Activated CD4-positive, alpha-beta T cell treated with anti-CD3 and anti-CD28 coated beads for 48 hours (primary cell): Measurements from ENCODE around the gene GPC6.
"Not testable (repeated sequence)": the region's sequence is repeated elsewhere in the genome, so short reads cannot be mapped to it uniquely, and the experiment has no call there.

ENCODE experiments used
- DNase-seq: peaks from one replicate; pipeline ENCODE4 v3.0.0-alpha.2; 2020

Gene GPC6

DNA sequence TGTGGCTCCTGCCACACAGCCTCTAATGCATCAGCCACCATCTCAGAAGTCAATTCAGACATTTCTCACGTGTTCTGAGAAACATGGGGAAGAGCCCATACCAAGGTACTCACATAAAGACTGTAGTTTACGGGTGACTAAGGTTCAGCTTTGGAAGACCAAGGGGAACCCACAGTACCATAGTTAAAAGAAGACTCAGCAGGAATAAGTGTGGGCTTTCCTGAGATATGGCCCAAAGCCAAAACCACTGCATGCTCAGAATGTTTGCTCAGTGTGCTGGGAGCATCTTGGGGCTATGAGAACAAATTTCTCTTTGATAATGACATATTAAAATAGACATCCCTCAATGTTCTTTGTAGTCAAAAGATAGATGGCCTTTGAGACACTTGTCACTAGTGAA, 969.1 kb downstream of the GPC6 start:
- no peak for DNase-seq

DNA sequence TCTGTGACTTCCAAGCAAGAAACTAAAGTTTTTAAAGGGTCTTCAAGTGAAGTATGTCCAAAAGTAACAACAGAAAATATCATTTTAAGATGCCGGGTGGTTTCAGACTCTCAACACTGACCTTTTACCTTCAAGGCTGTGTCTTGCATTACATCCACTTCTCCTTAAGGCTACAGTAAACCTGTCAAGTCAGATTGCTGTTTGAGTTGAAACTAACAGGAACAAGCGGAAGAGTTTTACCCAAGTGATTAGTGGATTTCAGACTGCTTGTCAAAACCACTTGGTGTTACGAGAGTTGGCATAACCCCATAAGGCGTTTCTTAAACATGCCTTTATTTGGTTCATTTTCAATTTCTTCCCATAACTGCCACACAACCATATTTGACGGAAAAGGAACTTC, 969.8 kb downstream of the GPC6 start:
- no peak for DNase-seq

DNA sequence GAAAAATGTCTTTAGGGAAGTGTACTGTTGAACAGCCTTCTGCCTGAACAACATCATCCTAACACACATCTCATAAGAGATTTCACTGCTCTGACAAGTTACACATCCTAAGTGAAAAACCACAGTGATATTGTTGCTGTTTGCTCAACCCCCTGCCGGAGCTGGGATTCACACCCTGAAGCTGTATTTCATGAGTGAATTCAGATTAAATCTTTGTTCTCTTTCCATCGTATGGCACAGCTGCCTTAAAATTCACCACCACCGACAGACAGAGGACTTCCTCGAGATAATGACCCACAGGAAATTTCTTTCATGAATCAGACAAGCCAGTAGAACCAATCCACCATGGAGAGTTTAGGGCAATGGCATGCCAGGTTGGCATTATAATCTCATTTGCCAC, 972.1 kb downstream of the GPC6 start:
- no peak for DNase-seq

DNA sequence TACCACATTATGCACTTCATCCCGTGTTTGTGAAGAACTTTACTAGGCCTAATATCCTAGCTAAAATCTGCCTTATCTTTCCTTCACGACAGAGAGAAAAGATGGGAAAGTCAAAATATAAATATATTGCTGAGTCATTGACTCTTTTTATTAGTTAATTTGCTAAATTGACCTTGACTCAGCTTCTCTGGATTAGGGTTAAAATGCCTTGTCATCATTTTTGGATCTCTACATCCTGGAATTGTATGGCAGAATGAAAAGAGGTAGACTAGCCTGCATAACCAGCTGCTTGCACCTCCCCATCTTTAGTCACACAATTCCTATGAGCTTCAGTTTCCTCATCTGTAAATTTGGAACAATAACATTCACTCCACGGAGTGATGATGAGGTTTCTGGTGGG, 972.5 kb downstream of the GPC6 start:
- no peak for DNase-seq

DNA sequence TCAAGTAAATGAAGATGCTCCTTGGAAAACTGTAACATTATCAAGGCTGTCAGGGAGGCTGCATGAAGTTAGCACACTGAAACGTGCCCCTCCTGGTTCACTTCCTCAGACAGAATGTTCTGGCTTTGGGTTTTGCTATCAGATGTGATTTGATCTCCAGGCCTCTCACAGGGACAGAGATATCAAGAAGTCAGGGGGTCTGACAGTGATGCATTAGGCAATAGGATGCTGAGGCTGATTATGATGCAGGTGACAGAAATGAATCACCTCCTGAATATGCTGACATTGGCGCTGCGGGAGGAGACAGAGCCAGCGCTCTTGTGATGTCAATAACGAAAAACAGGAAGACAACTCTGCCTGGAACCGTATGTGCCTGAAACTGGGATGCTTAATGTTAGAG, 974.4 kb downstream of the GPC6 start:
- no peak for DNase-seq

DNA sequence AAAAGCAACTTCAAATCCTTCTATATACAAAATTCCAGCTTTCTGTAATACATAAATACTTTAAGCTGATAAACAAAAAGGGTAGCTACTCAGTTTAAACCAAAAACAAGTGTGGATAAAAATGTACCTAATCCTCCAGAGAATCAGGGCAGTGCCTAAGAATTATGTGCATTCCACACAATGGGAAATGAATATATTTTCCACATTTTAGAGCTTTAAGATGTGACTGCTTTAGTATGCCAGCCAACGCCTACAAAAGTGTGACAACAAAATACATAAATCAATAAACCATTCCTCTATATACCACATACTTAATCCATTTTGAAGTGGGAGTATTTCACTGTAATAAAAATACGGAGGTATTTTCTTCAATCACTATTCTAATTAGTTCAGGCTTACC, 977.6 kb downstream of the GPC6 start:
- DNase-seq: no peak

DNA sequence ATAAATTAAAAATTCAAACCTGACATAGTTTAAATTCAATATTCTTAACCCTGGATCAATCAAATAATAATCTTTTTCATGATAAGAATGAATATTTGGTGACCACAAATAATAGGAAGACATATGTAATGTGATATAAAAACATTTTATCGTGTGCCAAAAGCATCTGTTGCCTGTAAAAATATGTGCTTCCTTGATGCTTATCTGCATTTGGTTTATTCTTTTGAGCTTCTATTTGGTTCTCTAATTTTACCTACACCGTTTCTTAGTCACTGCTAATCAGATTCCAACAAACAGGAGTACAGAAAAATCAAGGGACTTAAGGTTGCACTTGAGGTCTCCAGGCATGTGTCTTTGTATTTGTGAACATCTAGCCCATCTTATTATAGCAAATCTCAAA, 978.3 kb downstream of the GPC6 start:
- DNase-seq: no peak

DNA sequence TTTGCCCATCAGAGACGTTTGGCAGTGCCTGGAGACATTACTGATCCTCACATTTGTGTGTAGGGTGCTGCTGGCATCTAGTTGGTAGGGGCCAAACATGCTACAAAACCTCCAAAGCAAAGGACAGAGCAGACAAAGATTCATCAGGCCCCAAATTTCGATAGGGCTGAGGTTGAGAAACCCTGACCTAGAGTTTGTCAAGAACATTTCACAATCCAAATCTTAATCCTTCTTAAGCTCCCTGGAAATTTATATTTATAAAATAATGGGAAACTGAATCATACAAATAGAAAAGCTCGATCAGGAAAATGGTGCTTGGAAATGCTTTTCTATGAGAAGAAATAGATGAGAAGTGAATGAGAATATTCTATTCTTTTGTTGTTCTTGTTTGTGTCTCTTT, 979.3 kb downstream of the GPC6 start:
- DNase-seq: no peak

DNA sequence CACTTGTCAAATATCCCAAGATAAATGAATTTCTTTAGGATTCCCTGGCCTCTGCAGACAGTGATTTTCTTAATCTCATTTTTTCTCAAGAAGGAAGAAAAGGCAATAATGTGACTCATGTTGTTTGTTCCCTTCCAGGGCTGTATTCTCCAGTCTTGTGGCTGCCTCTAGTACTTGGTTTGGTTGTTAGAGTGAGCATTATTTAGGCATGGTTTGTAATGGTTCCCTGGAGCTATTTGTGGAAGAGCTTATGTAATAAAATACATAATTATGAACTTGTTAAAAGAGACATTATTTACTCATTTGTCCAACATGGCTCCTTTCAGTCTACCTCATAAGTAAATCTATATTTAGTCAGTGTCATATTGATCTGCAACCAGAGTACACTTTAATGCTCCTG, 982.5 kb downstream of the GPC6 start:
- no peak for DNase-seq

DNA sequence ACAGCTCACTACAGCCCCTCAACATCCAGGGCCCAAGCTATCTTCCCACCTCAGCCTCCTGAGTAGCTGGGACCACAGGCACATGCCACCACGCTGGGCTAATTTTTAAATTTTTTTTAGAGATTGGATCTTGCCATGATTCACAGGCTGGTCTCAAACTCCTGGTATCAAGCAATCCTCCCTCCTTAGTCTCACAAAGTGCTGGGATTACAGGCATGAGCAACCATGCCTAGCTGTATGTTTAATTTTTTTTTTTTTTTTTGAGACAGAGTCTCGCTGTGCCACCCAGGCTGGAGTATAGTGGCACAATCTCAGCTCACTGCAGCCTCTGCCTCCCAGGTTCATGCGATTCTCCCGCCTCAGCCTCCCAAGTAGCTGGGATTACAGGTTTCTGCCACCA, 983.3 kb downstream of the GPC6 start:
- DNase-seq: not testable (repeated sequence)

DNA sequence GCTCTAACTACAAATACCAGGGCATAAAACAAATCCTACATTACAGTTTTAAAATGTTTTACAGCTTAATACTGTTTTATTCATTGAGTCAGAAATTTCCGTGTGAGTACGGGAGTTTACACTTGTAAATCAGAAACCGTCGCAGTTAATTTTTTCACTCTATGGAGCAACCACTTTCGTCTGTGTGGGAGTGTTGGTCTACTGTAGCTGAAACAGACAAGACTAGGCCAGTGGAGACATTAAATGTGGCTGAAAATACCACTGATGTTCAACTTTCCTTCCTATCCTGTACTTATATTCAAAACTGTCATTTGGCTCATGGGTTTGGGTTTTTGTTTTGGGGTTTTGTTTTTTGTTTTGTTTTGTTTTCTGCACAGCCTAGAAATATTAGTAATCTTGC, 984.2 kb downstream of the GPC6 start:
- no peak for DNase-seq

DNA sequence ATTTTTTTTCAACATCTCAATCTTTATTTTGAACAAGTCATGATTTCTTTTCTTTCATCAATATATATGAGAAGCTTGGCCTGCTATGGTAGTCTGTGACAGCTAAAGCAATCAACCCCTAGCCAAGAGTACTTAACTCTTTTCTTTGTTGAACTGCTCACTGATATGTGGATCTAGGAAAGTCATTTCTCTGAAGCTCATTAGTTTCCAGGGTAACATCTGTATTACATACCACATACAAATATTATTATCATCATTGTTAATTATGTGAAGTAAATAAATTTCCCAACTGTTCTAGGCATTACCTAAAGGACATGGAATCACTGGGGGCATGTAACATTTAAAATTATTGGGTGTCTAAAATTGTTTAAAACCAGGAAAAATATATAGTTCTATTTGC, 985.6 kb downstream of the GPC6 start:
- DNase-seq: no peak

DNA sequence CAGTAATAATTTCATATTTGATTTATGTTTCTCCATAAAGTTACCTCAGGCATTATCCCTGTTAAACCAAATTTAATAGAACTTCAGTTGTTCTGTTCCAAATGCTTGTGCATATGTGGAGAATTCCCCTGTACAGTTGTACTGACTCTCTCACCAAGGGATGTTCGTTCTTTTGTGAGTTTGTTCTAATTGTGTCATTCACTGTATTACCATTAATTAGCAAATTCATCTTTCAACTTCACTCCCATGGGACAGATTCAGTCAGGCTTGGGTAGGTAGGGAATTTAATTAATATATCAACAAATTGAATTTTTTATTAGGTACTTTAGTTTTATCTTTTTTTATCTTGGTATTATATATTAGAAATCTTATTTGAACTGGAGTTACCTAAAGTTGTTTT, 987.5 kb downstream of the GPC6 start:
- no peak for DNase-seq

DNA sequence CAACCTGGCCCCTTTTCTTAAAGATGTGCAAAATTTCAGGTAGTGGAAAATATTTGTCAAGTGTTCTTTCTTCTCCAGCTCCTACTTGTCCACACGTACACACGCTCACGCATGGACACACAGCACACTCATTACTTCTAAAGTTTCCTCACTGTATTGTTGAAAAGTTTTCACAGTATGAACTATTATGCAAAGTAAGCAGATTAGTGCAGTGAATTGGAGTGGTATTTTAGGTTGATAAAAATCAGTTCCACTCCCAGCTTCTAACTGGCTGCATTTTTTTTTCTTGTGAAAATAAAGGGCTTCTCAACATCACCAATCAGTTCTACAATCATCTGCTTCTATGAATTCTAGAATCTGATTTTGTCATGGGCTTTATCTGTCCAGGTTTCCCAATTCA, 988.4 kb downstream of the GPC6 start:
- no peak for DNase-seq

DNA sequence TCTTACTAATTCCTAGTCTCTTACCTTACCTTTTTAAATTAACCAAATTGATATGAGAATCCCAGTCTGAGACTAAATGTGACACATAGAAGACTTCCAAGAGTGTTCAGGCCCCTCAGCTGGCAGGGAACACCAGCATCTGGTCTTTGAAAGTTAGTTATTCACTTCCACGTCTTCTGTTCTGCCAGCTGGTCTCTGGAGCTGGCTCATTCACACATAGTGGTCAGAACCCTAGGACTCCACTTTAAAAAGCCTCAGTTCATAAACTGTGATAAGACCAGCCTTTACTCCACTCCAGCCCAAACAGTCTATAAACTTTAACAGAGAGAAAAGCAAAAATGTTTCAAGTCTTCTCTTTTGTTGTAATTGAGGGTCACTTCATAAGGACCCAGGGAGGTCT, 989.9 kb downstream of the GPC6 start:
- no peak for DNase-seq

DNA sequence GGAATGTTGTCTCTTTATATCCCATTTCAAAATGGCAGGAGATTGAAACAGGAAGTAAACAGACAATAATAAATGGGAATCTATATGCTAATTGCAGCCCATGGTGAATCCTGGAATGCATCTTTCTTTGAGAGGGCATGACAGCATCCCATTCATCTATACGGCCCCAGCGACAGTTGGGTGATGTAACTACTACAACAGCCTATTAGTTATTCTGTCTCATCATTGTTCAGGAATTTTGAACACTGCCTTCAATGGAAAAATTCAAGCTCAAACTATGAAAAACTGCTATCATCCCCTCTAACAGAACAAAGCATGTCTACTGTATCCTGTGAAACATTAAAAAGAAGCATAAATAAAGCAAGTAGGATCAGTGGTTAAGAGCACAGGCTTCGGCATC, 990.8 kb downstream of the GPC6 start:
- no peak for DNase-seq

DNA sequence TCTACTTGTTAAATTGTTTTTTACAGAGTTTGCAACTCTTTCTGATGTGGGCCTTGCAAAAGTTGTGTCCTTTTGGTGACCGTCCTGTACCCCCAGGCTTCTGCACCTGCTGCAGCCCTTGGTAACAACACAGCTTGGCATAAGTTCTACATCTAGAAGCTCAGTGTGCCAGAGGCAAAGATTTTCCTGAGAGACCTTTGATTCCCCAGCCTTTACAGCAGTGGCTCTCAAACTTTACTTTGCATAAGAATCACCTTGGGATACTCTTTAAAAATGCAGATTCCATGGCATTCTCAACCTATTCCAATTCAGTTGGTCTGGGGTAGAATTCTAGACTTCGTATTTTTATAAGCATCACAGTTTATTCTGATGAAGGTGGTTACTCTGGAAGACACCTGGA, 991.9 kb downstream of the GPC6 start:
- no peak for DNase-seq

DNA sequence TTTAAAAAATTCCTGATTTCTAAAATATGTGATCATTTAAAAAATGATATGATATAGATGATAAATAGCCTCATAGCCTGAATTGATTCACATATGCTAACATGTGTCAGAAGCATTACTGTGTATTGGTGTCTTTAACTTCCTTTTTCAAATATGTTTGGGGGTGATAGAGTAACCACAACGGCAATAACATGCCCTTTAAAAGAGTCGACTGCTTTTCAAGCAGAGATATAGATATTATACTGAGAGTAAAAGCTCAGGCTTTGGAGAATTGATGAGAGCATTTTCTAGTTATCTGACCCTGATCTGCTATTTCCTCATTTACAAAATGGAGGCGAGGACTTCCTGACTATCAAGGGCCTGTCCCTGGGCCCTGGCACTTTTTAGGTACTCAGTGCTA, 992.3 kb downstream of the GPC6 start:
- DNase-seq: no peak

DNA sequence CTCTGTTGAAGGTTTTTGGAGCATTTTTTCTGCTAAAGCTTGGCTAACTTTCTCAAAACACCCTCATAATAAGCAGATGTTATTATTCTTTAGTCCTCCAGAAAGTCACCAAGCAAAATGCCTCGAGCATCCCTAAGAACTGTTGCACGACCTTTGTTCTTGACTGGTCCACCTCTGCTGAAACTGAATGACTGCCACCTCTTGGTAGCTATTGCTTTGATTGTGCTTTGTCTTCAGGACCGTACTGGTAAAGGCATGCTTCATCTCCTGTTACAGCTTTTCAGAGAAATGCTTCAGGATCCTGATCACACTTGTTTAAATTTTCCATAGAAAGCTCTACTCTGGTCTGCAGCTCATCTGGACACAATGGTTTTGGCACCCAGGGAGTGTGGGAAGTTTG, 998.1 kb downstream of the GPC6 start:
- no peak for DNase-seq

DNA sequence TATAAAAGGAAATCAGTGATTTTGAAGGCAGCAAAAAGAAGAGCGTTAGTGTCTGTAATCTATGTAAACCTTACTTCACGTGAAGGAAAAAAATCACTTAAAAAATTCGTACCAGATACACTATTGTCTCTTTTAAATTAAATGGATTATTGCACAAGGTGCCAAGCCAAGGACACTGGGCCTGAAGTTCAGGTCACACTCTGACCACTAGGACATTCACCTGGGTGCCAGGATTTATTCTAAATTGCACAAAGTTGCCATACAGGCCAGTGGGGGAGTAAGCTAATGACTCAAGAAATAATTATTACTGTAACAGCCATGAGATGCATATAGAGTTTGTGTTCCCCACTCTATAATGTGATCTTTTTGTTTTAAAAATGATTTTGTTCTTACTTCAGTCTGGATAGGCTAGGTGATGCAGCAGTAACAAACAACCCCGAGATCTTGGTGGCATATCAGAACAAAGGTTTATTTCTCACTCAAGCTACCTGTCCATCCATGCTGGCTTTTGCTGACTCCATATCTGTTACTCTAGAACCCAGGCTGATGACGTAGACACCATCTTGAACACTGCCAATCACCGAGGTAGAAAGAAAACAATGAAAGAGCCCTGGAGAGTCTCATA, 1000.8 kb downstream of the GPC6 start:
- no peak for DNase-seq

DNA sequence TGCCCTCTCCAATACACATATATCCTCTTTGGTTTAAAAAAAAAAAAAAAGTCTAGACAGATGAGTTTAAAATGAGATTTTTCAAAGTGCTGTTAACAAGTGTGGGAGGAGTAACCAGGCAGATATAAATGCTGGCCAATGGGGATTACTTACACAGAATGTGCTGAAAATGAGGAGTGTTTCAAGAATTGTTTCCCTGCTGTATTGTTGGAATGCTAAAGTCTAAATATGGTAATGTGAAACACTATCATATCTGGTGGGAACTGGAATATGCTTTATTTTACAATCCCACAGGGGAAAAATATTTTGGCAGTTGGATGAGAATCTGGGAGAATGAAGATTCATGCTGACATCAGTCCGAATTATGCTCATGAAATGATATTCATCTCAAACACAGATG, 1002.2 kb downstream of the GPC6 start:
- DNase-seq: no peak

DNA sequence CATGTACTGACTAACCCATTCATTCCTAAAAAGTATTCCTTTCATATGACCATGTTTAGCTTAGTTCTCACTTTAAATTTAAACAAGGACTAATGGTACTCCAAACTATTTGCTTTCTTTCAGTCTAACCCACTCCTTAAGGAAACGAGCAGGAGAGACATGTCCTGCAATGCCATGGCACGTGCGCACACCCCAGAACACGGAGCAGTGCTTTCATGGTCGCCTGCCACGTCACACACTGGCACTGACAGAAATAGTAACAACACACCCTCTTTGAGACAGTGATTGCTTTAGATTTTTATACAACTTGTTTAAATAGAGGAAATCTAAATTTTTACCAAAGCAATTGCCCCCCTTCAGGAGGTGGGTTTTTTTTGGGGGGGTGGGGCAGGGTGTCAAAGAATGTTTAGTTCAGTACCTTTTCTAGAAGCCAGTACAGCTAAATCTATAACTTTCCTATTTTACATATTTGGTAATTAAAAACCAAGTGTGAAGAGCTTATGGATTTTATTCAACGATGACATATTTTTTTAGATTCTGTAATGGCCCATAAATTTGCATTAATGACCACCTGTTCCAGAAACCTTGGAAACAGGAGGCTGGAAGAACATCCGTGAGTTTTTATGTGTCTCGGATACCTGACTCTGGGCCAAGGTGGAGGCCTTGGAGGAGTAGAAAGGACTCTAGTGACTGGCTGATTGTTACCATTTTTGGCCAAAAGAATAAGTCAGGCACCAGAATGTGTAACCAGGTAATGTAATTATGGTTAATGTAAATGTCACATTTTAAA, 1005.7 kb downstream of the GPC6 start:
- DNase-seq: no peak

DNA sequence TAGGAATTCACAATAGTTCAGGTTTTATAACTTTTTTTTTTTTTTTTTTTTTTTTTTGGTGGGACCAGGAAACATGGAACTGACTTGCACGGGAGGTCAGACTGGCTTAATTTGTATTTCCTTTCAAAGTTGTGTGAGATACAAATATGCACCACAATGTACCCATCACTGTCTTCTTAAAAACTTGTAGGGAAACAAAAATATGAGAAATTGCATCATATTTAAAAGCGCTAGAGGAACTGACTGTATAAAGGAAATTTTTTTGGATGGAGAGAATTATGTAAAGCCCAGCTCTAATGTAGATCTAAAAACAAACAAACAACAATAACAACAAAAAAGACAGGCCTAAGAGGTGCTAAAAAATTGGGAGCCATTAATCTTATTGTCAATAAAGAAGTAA, 1006.3 kb downstream of the GPC6 start:
- DNase-seq: no peak

DNA sequence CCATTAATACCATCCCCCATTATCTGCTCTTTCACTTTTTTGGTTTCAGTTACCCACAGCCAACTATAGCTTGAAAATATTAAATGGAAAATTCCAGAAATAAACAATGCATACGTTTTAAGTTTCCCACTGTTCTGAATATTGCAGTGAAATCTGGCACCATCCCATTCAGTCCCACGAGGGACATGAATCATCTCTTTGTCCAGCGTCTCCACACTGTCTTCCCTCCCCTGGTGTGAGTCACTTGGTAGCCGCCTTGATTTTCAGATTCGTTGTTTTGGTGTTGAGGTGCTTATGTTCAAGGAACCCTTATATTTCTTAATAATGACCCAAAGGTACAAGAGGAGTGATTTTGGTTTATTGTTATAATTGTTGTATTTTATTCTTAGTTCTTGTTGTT, 1006.8 kb downstream of the GPC6 start:
- DNase-seq: no peak

DNA sequence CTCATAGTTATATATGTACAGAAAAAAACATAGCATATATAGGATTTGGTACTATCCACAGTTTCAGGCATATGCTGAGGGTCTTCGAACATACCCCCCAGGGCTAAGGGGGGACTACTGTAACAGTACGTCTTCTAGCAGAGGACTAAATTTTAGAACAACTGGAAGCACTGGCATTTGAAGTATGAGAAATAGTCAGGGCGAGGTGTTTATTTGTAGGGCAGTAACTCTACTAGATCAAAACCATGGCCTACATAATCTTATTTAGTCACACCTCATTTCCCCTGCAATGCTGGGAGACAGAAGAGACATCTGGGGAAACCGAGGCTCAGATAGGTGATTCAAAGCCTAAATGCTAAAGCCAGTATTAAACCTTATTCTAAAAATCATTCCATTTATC, 1007.2 kb downstream of the GPC6 start:
- no peak for DNase-seq
